Ovary (tissue), 3 donors: ENCODE data around the gene CASP6.

ENCODE experiments used
- CTCF ChIP-seq, 3 donors: fragments of 450-650 bp in 2 of 3; fragments of 200-600 bp in 1 of 3; IDR thresholded peaks; one replicate each; pipeline versions ENCODE4 v1.5.1 to v1.8.0; 2016 to 2022; ENCODE audit warnings: antibody characterized with exemption in 3 of 3, mild to moderate bottlenecking in 1 of 3
- EP300 ChIP-seq: sonication (generic); formaldehyde crosslinking; IDR thresholded peaks from one replicate; pipeline ENCODE4 v1.6.1; 2017; ENCODE audit warnings: antibody characterized with exemption
- POLR2A ChIP-seq: fragments of 450-650 bp; IDR thresholded peaks from one replicate; pipeline ENCODE4 v1.6.1; 2017; ENCODE audit warnings: antibody characterized with exemption, mild to moderate bottlenecking, moderate library complexity
- donor health status: DM: no; HTN: no; CAD: no.

GRCh38 chr4:109722357-109722756 is 19.1 kb upstream of the CASP6 start:
- no peak for TF ChIP-seq POLR2A
- no peak for TF ChIP-seq CTCF (IDR thresholded peaks at IDR 0.05)
- no peak for TF ChIP-seq EP300
